Skin of body (tissue), 2 donors: ENCODE data around the gene PALM2AKAP2. TPM values are rescaled to one million over a fixed set of nuclear protein-coding genes. Genes with fewer than 3 reads are reported as not detected.

Source experiments
- DNase-seq: peaks from one replicate; lab custom pipeline; 2025; lab: John Stamatoyannopoulos, UW
- total RNA-seq: library from RNA; depleted of rRNA; stranded (reverse); fragments of >200 nt; gene quantifications from one replicate; pipeline ENCODE4 v1.2.3, GENCODE V29; 2014

The PALM2AKAP2 gene
- total RNA-seq, 1 donor from 2014 or later, result 22.3 TPM

DNA sequence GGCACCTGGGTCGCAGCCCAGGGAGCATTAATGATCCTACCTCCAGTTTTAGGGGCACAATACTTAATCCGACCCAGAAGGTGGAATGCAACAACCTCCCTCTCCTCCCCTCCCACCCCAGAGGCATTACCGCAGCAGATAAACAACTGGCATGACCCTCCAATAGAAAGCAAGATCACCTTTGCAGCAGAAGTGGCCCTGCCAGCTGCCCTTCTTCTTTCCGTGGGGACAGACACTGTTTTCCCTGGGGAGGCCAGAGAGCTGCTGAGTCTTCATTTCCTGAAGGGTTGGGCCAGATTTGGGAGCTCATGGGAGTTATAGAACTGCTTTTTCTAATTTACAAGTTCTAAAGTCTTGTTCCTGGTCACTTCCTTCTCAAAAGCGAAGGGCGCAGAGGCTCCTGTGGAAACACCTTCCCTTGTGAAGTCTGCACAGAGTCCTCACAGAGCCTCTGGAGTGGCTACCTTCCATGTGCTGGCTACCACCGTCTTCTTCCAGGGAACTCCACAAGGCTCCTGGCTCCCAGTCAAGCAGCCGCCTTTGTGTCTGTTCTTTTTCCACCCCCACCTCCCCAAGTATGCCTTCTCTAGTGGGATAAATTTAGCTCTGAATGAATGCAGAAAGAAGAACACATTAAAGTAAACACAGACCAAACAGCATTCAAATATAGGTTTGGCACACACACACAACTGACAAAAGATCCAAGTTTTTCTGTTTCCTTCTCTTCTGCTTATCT is 8.0 kb upstream of the PALM2AKAP2 start:
- DNase-seq, result peak; percentile 36

- peak; percentile 31 for DNase-seq
These were observed 4.5 kb upstream of the PALM2AKAP2 start for GRCh38 chr9:109775516-109775915.

- DNase-seq, result no peak
These were observed 3.6 kb upstream of the PALM2AKAP2 start for GRCh38 chr9:109776391-109776790.

- no peak for DNase-seq
These were observed 545 bp downstream of the PALM2AKAP2 start for GRCh38 chr9:109780453-109781033.

DNA sequence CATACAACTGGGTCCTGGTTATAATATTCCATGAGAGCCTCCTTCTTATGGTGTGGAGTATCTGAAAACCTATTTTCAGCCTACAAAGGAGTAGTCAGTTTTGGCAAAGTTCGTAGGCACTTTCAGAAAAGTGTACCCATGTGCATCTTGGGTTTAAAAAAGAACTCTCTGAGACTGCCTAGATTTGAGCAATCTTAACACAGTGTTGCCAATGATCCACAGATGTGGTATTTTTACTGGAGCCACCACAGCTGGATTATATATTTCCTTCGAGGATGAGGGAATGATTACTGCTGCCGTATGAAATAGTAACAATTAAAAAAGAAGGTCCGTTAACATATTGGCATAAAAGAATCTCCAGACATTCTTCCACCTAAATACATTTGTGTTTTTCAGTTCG is 1.1 kb downstream of the PALM2AKAP2 start:
- peak; percentile 64 for DNase-seq

DNA sequence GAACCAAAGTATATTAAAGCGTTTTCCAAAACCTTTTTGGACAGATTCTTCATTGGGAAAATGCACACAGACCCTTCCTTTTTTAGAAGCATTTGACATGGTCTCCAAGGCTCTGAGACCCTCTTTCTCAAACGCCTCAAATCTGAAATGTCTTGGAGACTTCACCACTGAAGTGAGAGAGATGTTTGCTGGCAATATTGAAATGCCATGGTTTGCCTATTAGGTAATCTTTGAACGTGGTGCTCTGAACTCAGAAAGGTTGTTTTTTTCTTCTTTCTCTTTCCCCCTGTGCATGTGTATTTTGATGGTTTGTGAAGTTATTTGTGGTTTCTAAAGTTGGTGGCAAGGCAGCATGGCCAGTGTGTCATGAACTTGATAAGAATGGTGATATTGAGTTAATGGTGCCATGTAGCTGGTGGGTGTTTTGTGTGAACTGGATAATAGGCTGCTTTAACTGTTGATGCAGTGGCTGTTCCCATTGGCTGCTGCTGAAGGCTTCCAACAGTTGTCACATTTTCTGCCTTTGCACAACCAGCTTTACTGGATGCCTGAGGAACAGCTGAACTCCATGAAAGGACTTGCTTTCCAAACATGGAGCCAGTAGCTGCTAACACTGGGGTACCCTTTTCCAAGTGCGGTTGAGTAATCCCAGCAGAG is 1.7 kb downstream of the PALM2AKAP2 start:
- peak; percentile 72 for DNase-seq

DNA sequence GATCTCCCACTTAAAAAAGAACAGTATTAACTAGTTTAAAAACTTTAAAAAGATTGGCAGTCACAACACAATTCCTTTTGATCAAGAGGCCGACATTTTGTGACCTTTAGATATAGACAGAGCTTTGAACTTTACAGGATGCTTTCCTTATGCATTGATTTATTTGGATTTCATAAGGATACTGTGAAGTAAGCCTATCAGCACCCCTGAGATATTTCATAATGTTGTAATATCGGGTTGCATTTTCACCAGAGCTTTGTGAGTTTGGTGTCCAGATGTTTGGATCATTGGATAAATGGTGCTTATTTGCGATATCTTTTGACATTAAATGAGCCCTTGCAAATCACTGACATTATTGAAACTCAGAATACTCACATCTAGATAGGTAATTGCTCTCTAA is 7.7 kb downstream of the PALM2AKAP2 start:
- DNase-seq, result peak; percentile 41

- DNase-seq, result no peak
These were observed 9.6 kb downstream of the PALM2AKAP2 start for GRCh38 chr9:109789556-109789955.

DNA sequence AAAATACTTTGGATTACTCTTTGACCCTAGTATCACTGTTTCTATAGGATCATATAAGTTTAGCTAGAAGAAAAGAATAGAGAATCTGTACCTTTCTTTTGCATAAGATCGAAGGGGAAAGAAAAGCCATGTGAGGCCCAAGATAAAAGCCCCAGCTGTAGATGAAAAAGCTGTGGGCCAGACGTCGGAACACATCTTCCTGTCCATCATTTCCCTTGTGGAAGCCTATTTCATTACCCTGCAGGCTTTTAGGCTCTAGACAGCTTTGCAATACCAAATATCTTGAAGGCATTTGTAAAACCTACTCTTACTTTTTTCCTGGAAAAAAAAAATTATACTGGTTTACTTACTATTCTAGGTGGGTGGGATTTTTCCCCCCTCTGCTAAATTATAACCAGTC is 10.0 kb downstream of the PALM2AKAP2 start:
- no peak for DNase-seq

DNA sequence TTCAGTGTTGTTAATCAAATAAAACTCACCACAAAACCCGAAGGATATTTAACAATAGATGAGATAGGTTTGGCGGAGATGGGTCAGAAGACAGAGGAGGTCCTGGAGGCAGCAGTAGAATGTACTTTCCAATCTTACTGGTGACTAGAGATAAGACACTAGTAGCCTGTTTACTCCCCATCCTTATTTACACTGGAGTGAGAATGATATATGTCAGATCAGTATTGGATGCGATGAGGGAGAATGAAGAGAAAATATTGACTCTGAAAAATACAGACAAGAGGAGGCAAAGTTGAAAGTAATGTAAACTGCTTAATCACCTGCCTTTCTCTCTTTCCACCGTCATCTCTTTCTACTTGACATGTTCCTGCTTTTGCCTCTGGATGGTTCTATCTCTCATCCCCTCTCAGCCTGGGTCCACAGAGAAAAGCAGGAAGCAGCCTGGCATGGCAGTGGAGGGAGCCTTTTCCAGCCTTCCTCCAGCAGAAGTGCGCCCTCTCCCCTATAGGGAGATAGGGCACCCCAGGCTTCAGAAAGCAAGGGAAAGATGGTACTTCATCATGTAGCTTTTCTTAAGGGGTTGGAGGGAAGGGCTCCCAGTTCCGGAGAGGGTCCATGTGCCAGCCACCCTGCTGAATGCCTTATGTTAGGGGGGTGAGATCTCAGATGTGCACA is 11.1 kb downstream of the PALM2AKAP2 start:
- DNase-seq, result no peak

DNA sequence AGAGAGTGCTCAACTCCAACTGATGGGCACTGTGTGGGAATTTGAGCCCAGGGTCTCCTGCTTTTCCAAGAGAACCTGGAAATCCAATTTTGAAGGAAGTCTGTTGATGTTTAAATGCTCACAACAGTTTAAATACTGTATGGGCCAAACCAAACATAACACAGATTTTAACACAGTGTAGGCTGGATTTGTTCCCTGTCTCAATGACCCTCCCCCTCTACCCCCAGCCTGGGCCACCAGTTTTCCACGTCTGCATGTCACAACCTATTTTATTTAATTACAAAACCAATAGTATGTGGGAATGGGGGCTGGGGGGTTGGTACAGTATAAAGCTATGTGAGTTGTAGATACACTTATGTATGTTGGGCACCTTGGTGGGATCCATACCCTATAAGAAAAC is 11.7 kb downstream of the PALM2AKAP2 start:
- DNase-seq, result no peak

- DNase-seq, result peak; percentile 58
These were observed 13.1 kb downstream of the PALM2AKAP2 start for GRCh38 chr9:109792951-109793546.

- no peak for DNase-seq
These were observed 13.9 kb downstream of the PALM2AKAP2 start for GRCh38 chr9:109793921-109794320.

DNA sequence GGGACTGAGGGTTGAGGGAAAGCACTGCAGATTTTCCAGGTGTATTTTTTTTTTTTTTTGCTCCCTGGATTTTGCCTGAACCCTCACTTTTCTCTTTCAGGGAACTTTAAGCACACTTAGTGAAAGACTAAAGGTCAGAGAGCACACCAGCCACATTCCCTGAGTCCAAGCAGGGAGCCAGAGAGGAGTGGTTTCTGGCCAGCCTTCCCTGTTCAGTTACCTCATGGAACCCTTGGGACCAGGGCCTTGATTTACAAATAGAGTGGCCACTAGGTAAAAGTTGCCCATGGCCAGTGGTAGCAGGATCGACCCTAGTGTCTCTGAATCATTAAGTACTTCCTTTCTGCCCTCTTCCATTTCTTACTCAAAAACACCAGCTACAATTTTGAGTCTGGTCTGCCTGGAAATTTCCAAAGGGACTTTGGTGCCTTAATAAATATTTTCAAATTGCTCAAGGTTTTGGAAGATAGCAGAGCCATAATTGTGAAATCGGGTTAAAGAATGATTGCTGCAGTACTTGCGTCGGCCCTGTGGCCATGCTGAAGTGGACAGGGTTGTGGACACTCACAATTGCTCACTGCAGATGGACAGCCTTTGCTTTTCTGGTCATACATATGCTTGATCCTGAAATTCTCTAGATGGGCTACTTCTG is 14.5 kb downstream of the PALM2AKAP2 start:
- no peak for DNase-seq

DNA sequence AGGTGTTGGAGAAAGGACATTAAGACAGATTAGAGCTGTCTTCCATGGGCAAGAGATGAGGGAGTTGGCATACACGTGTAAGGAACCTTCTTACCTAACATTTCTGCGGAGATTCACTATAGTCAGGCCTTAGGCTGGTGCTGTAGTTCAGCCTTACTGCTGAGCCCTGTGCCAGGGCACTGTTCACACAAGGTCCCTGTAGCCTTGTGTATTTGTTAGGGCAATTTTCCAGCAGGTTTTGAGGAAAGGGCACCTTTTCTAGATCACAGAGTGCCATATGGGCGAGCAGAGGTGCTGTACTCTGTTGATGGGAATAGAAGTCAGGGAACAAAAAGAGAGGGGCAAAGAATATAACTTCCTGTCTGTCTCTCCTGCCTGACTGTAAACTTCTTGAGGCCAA is 15.6 kb downstream of the PALM2AKAP2 start:
- DNase-seq, result no peak

GRCh38 chr9:109796078-109796477 is 16.1 kb downstream of the PALM2AKAP2 start:
- DNase-seq, result no peak

DNA sequence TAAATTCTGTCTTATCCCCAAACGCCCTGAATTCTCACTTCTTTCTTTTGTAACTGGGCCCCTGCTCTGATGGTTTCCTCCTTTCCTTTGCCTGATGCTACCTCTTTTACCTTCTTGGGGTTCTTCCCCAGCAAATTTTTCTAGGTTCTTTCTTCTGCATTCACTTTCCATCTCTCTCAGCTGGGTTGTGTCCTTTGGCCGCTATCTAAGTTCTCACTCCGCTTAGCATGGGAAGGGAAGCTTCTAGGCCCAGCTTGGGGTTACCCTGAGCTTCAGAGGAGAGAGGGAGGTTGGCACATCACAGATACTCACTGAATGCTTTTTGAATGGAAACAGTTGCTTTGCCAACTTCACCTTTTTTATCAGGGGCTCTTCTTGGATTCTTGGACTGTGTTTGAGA is 17.0 kb downstream of the PALM2AKAP2 start:
- DNase-seq, result no peak

- DNase-seq, result no peak
These were observed 17.5 kb downstream of the PALM2AKAP2 start for GRCh38 chr9:109797509-109797908.

DNA sequence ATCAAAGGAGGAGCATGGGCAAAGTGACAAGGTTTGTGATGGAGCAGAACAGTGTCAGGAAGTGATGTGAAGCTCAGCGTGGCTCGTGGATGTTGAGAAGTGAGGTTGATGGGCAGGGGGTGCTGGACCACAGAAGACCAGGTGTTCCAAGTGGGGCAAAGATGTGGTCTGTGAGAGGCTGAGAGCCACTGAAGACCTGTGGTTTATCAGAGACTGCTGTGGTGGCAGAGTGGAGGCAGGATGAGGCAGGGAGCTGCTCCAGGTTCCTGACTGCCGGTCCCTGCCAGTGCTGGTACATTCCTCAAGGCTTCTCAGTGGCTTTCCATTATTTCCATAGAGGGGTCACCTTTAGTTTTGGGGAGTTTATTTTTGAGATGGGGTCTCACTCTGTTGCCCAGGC is 19.1 kb downstream of the PALM2AKAP2 start:
- no peak for DNase-seq

DNA sequence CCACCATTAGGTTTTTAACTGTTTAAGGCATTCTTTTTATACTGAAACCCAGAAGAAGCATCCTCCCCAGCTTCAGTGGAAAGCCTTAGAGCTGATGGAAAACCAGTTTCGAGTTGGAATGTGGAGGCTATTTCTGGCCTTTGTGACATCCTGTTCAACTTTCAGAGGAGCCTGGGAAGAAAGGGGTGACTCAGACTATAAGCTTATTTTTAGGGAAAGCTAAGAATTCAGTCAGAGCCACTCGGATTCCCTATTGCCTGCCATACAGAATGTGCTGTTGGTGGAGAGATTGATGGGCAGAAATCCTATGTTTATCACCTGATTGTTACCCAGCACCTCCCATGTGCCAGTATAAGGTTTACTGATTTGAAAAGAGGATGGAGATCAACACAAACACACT is 19.8 kb downstream of the PALM2AKAP2 start:
- DNase-seq, result no peak

GRCh38 chr9:109801484-109801883 is 21.5 kb downstream of the PALM2AKAP2 start:
- no peak for DNase-seq
